Measurements from ENCODE around the gene ZBTB21.

GRCh38 chr21:42013931-42014330 lies 3.8 kb upstream of the ZBTB21 start:
- TF ChIP-seq POLR2A (IDR thresholded peaks at IDR 0.05) (no peak), CTCF (IDR thresholded peaks at IDR 0.05) (no peak)
